Mammary epithelial cell (primary cell): Measurements from ENCODE around the gene MTHFSD.

Source experiments
- CTCF ChIP-seq, 2 donors: IDR thresholded peaks in 1 of 2; conservative IDR thresholded peaks in 1 of 2; 2 replicates each; pipeline ENCODE4 v1.5.1; 2011 to 2012; ENCODE audit warnings: inconsistent platforms in 2 of 2, low read length in 2 of 2, mild to moderate bottlenecking in 2 of 2, control low read depth in 1 of 2, low read depth in 1 of 2; ENCODE audit not compliant: insufficient read depth in 1 of 2; ENCODE audit errors: extremely low read depth in 1 of 2
- EZH2 ChIP-seq: IDR thresholded peaks from 2 replicates; pipeline ENCODE4 v1.6.1; 2012; ENCODE audit warnings: low read length, inconsistent platforms, borderline replicate concordance

GRCh38 chr16:86524029-86524428 is 31.0 kb downstream of the MTHFSD start:
- TF ChIP-seq CTCF (conservative IDR thresholded peaks at IDR 0.05 in 1 of 2, IDR thresholded peaks at IDR 0.05 in 1 of 2; ENCODE audit: extremely low read depth in 1 of 2, insufficient read depth in 1 of 2, low read depth in 1 of 2, low read length in 2 of 2) (no peak), EZH2 (no peak)
